Measurements from ENCODE around the gene CFAP300. TPM values are rescaled to one million over a fixed set of nuclear protein-coding genes. Genes with fewer than 3 reads are reported as not detected.

Gene CFAP300
- total and polyA plus RNA-seq, 2 donors (not counting 1 experiment from before 2014, with no cell fraction given), result not detected

- WGBS (ENCODE audit: insufficient coverage), result 100% methylated on average over 2 of the region's 2 CpGs
- no peak for TF ChIP-seq EZH2 (IDR thresholded peaks at IDR 0.05; ENCODE audit: borderline replicate concordance, insufficient read depth, low read depth, low read length, poor library complexity, severe bottlenecking)
- no peak for TF ChIP-seq CTCF (IDR thresholded peaks at IDR 0.05)
- H3K4me3 ChIP-seq (ENCODE audit: control extremely low read depth in 1 of 5, extremely low read depth in 1 of 5, insufficient read depth in 1 of 5, low read depth in 2 of 5, low read length in 4 of 5), result no peak overlapping the region
- Mint-ChIP-seq H3K4me3 (no peak overlapping the region), H3K27ac (no peak overlapping the region), H3K9me3 (ENCODE audit: insufficient read depth) (no peaks in the 10 kb centered on the region), H3K4me1 (no peaks in the 10 kb centered on the region), H3K27me3 (peaks cover 20% of the 10 kb centered on the region)
- H3K9ac ChIP-seq (ENCODE audit: low read length), result no peak overlapping the region
- no peaks in the 10 kb centered on the region for H3K9me3 ChIP-seq (ENCODE audit: control extremely low read depth in 1 of 3, control insufficient read depth in 2 of 3, insufficient read depth in 1 of 3, low read length in 2 of 3)
- CTCF ChIA-PET, result no interaction called here
- no peaks in the 10 kb centered on the region for H3K36me3 ChIP-seq (replicated peaks in 1 of 2; ENCODE audit: control extremely low read depth in 1 of 2, control insufficient read depth in 1 of 2, extremely low read depth in 1 of 2, insufficient read depth in 2 of 2, low read length in 1 of 2)
- POLR2A ChIA-PET, result no interaction called here
- H3K79me2 ChIP-seq (ENCODE audit: control insufficient read depth, insufficient read depth, low read length), result no peaks in the 10 kb centered on the region
- no peaks in the 10 kb centered on the region for H4K20me1 ChIP-seq (ENCODE audit: control insufficient read depth, insufficient read depth, low read length, poor library complexity, severe bottlenecking)
- no peak for DNase-seq
- no peaks in the 10 kb centered on the region for H3K27me3 ChIP-seq (replicated peaks in 1 of 4; ENCODE audit: control extremely low read depth in 1 of 4, control insufficient read depth in 3 of 4, insufficient read depth in 4 of 4, low read length in 3 of 4)
- H3K27ac ChIP-seq (ENCODE audit: low read length in 2 of 2), result no peak overlapping the region
- H3K4me1 ChIP-seq (ENCODE audit: control insufficient read depth in 2 of 2, insufficient read depth in 2 of 2, low read length in 2 of 2), result no peaks in the 10 kb centered on the region
- intact Hi-C loops (cut with micrococcal nuclease), result no loop called here
- H2AFZ ChIP-seq (ENCODE audit: insufficient read depth, low read depth, low read length, poor library complexity, severe bottlenecking), result no peak overlapping the region
- ATAC-seq (ENCODE audit: low read depth), result no peak
- no peak overlapping the region for H3K4me2 ChIP-seq (replicated peaks; ENCODE audit: low read depth, low read length, poor library complexity, severe bottlenecking)
Observed at GRCh38 chr11:102062106-102062505, 14.9 kb downstream of the CFAP300 start.

- no peak overlapping the region for H3K4me3 Mint-ChIP-seq
- peaks cover 18% of the 10 kb centered on the region for H3K27me3 Mint-ChIP-seq
- POLR2A ChIA-PET, result no interaction called here
- H3K9ac ChIP-seq (ENCODE audit: low read length), result no peak overlapping the region
- no peak overlapping the region for H3K27ac Mint-ChIP-seq
- H2AFZ ChIP-seq (ENCODE audit: insufficient read depth, low read depth, low read length, poor library complexity, severe bottlenecking), result no peak overlapping the region
- no peak overlapping the region for H3K4me2 ChIP-seq (replicated peaks; ENCODE audit: low read depth, low read length, poor library complexity, severe bottlenecking)
- CTCF ChIA-PET, result no interaction called here
- H3K9me3 ChIP-seq (ENCODE audit: control extremely low read depth in 1 of 3, control insufficient read depth in 2 of 3, insufficient read depth in 1 of 3, low read length in 2 of 3), result no peaks in the 10 kb centered on the region
- ATAC-seq (ENCODE audit: low read depth), result no peak
- H3K27ac ChIP-seq (ENCODE audit: low read length in 2 of 2), result no peak overlapping the region
- WGBS (ENCODE audit: insufficient coverage), result 86% methylated on average over 1 of the region's 2 CpGs
- H3K36me3 ChIP-seq (replicated peaks in 1 of 2; ENCODE audit: control extremely low read depth in 1 of 2, control insufficient read depth in 1 of 2, extremely low read depth in 1 of 2, insufficient read depth in 2 of 2, low read length in 1 of 2), result no peaks in the 10 kb centered on the region
- H3K4me3 ChIP-seq (ENCODE audit: control extremely low read depth in 1 of 5, extremely low read depth in 1 of 5, insufficient read depth in 1 of 5, low read depth in 2 of 5, low read length in 4 of 5), result no peak overlapping the region
- no peaks in the 10 kb centered on the region for H3K27me3 ChIP-seq (replicated peaks in 1 of 4; ENCODE audit: control extremely low read depth in 1 of 4, control insufficient read depth in 3 of 4, insufficient read depth in 4 of 4, low read length in 3 of 4)
- no peaks in the 10 kb centered on the region for H3K4me1 Mint-ChIP-seq
- no peak for DNase-seq
- no peaks in the 10 kb centered on the region for H3K4me1 ChIP-seq (ENCODE audit: control insufficient read depth in 2 of 2, insufficient read depth in 2 of 2, low read length in 2 of 2)
- H3K79me2 ChIP-seq (ENCODE audit: control insufficient read depth, insufficient read depth, low read length), result no peaks in the 10 kb centered on the region
- no peaks in the 10 kb centered on the region for H3K9me3 Mint-ChIP-seq (ENCODE audit: insufficient read depth)
- intact Hi-C loops (cut with micrococcal nuclease), result no loop called here
- H4K20me1 ChIP-seq (ENCODE audit: control insufficient read depth, insufficient read depth, low read length, poor library complexity, severe bottlenecking), result no peaks in the 10 kb centered on the region
- no peak for TF ChIP-seq CTCF (IDR thresholded peaks at IDR 0.05)
- no peak for TF ChIP-seq EZH2 (IDR thresholded peaks at IDR 0.05; ENCODE audit: borderline replicate concordance, insufficient read depth, low read depth, low read length, poor library complexity, severe bottlenecking)
Observed at GRCh38 chr11:102064316-102064715, 17.1 kb downstream of the CFAP300 start.

Data from B cell (primary cell).